ENCODE measurements around the gene KIF26A.

GRCh38 chr14:104159990-104160389 is 21.6 kb downstream of the KIF26A start:
- TF ChIP-seq POLR2A (IDR thresholded peaks at IDR 0.05) (no peak), CTCF (IDR thresholded peaks at IDR 0.05 in 4 of 5, conservative IDR thresholded peaks at IDR 0.05 in 1 of 5) (no peak)
